ENCODE data around the gene ICOSLG. TPM values are rescaled to one million over a fixed set of nuclear protein-coding genes. Genes with fewer than 3 reads are reported as not detected.

ICOSLG gene
- total RNA-seq, 2 experiments from 2014 or later = 22.2 to 22.9 TPM

- Histone ChIP-seq H3K27me3 (ENCODE audit: control insufficient read depth in 1 of 2, insufficient read depth in 2 of 2, low read length in 2 of 2) (no peaks in the 10 kb centered on the region), H3K4me1 (ENCODE audit: insufficient read depth, low read length) (no peaks in the 10 kb centered on the region), H3K4me3 (ENCODE audit: low read length) (no peak overlapping the region), H3K36me3 (ENCODE audit: insufficient read depth, low read length) (no peaks in the 10 kb centered on the region), H3K9me3 (ENCODE audit: control insufficient read depth in 1 of 2, insufficient read depth in 1 of 2, low read length in 2 of 2) (no peaks in the 10 kb centered on the region), H3K27ac (ENCODE audit: low read depth in 1 of 2, low read length in 2 of 2) (no peak overlapping the region)
- intact Hi-C loops (cut with DNase I, micrococcal nuclease) = no loop called here
- ChIA-PET POLR2A (no interaction called here), CTCF (no interaction called here)
- no peak overlapping the region for H3K27ac Mint-ChIP-seq
- H3K4me3 Mint-ChIP-seq = no peak overlapping the region
- ATAC-seq (ENCODE audit: poor library complexity) = no peak
- no peak for TF ChIP-seq CTCF (IDR thresholded peaks at IDR 0.05)
- DNase-seq = peak in 1 of 14 experiments; percentile 13
- H3K27me3 Mint-ChIP-seq = no peaks in the 10 kb centered on the region
- H3K36me3 Mint-ChIP-seq (ENCODE audit: low read depth) = no peaks in the 10 kb centered on the region
- no peaks in the 10 kb centered on the region for H3K9me3 Mint-ChIP-seq
- H3K4me1 Mint-ChIP-seq (ENCODE audit: low read depth) = no peaks in the 10 kb centered on the region
Observed at GRCh38 chr21:44272284-44272858, 31.6 kb upstream of the ICOSLG start.

- ChIA-PET POLR2A (no interaction called here), CTCF (no interaction called here)
- H3K36me3 ChIP-seq (ENCODE audit: insufficient read depth, low read length) = no peaks in the 10 kb centered on the region
- no peaks in the 10 kb centered on the region for H3K9me3 ChIP-seq (ENCODE audit: control insufficient read depth in 1 of 2, insufficient read depth in 1 of 2, low read length in 2 of 2)
- H3K27ac Mint-ChIP-seq = no peak overlapping the region
- ATAC-seq (ENCODE audit: poor library complexity) (no peak), DNase-seq (no peak)
- TF ChIP-seq CTCF (IDR thresholded peaks at IDR 0.05) = no peak
- H3K4me1 Mint-ChIP-seq (ENCODE audit: low read depth) = no peaks in the 10 kb centered on the region
- H3K27me3 Mint-ChIP-seq = no peaks in the 10 kb centered on the region
- no peaks in the 10 kb centered on the region for H3K36me3 Mint-ChIP-seq (ENCODE audit: low read depth)
- H3K4me1 ChIP-seq (ENCODE audit: insufficient read depth, low read length) = no peaks in the 10 kb centered on the region
- no peaks in the 10 kb centered on the region for H3K27me3 ChIP-seq (ENCODE audit: control insufficient read depth in 1 of 2, insufficient read depth in 2 of 2, low read length in 2 of 2)
- H3K4me3 Mint-ChIP-seq = no peak overlapping the region
- H3K9me3 Mint-ChIP-seq = no peaks in the 10 kb centered on the region
- no peak overlapping the region for H3K27ac ChIP-seq (ENCODE audit: low read depth in 1 of 2, low read length in 2 of 2)
- intact Hi-C loops (cut with DNase I, micrococcal nuclease) = no loop called here
- no peak overlapping the region for H3K4me3 ChIP-seq (ENCODE audit: low read length)
Observed at GRCh38 chr21:44271558-44272283, 31.0 kb upstream of the ICOSLG start.

- ChIA-PET CTCF (no interaction called here), POLR2A (no interaction called here)
- H3K4me3 ChIP-seq (ENCODE audit: low read length) = no peak overlapping the region
- intact Hi-C loops (cut with DNase I, micrococcal nuclease) = no loop called here
- H3K36me3 Mint-ChIP-seq (ENCODE audit: low read depth) = no peaks in the 10 kb centered on the region
- H3K27ac ChIP-seq (ENCODE audit: low read depth in 1 of 2, low read length in 2 of 2) = no peak overlapping the region
- TF ChIP-seq CTCF (IDR thresholded peaks at IDR 0.05) = no peak
- no peaks in the 10 kb centered on the region for H3K4me1 ChIP-seq (ENCODE audit: insufficient read depth, low read length)
- no peaks in the 10 kb centered on the region for H3K4me1 Mint-ChIP-seq (ENCODE audit: low read depth)
- H3K36me3 ChIP-seq (ENCODE audit: insufficient read depth, low read length) = no peaks in the 10 kb centered on the region
- no peaks in the 10 kb centered on the region for H3K27me3 ChIP-seq (ENCODE audit: control insufficient read depth in 1 of 2, insufficient read depth in 2 of 2, low read length in 2 of 2)
- no peak overlapping the region for H3K27ac Mint-ChIP-seq
- DNase-seq = no peak
- ATAC-seq (ENCODE audit: poor library complexity) = no peak
- no peaks in the 10 kb centered on the region for H3K9me3 Mint-ChIP-seq
- no peak overlapping the region for H3K4me3 Mint-ChIP-seq
- H3K27me3 Mint-ChIP-seq = no peaks in the 10 kb centered on the region
- H3K9me3 ChIP-seq (ENCODE audit: control insufficient read depth in 1 of 2, insufficient read depth in 1 of 2, low read length in 2 of 2) = no peaks in the 10 kb centered on the region
Observed at GRCh38 chr21:44269090-44269489, 28.3 kb upstream of the ICOSLG start.
